GM21786 (cell line): Measurements from ENCODE around the gene CDKN2B.
"Not testable (repeated sequence)": the region's sequence is repeated elsewhere in the genome, so short reads cannot be mapped to it uniquely, and the experiment has no call there.

Source experiments
- ATAC-seq: cut with Tn5 transposase; IDR thresholded peaks from one replicate; pipeline ENCODE4 v1.9.1; 2021; ENCODE audit not compliant: unreplicated experiment

CDKN2B gene

GRCh38 chr9:22008717-22009505, at the start of gene CDKN2B:
TSS of gene CDKN2B (minus strand) at chr9:22009305. CDS start at chr9:22008953, 352 bp downstream.
- peak; percentile 81 for ATAC-seq

- not testable (repeated sequence) for ATAC-seq
Observed at GRCh38 chr9:22057972-22058371, 48.9 kb upstream of the CDKN2B start.

DNA sequence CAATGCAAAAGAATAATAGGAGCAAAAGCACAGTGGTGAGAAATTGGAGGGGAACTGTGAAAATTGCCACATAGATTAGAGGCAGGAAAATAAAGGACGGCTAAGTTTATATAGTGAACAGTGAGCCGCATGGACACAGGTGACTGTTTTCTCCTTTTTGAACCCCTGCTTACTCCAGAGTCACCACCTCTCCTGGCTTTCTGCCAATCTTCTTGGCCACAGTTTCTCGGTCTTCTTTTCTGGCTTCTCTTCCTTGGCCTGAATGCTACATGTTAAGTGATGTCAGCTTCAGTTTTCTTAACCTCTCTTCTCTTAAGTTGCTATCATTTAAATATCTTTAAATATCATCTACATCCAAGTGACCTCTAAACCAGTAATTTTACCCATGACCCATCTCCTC, 47.3 kb upstream of the CDKN2B start:
- ATAC-seq, result no peak

DNA sequence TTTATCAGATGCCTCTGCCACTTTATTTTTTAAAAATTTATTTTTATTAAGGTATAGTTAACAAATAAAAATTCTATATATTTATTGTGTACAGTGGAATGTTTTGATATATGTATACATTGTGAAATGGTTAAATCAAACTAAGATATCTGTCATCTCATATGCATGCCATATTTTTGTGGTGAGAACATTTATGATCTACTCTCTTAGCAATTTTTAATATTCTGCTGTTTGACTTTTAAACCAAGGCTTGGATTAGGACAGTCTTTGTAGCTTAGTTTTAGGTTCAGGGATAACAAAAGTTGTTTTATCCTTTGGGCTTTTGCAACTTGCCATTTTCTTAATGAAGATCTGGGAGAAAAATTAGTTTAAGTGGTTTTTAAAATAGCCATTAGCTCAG, 46.0 kb upstream of the CDKN2B start:
- ATAC-seq, result no peak

DNA sequence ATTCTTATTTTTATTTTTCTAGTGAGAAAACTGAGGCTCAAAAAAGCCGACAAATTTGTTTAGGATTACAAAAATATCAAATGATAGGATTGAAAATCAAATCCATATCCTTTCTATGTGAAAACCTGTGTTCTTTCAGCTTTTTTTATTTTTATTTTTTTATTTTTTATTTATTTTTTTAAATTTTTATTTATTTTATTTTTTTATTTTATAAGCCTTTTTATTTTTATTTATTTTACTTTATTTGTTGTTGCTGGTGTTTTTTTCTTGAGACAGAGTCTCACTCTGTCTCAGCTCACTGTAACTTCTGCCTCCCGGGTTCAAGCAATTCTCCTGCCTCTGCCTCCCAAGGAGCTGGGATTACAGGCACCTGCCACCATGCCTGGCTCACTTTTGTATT, 45.4 kb upstream of the CDKN2B start:
- ATAC-seq, result no peak

GRCh38 chr9:22054076-22054475, 45.0 kb upstream of the CDKN2B start:
- no peak for ATAC-seq

- no peak for ATAC-seq
Observed at GRCh38 chr9:22053178-22053577, 44.1 kb upstream of the CDKN2B start.

- ATAC-seq, result peak; percentile 51
Observed at GRCh38 chr9:22052376-22052945, 43.4 kb upstream of the CDKN2B start.

- ATAC-seq, result no peak
Observed at GRCh38 chr9:22050924-22051323, 41.8 kb upstream of the CDKN2B start.

DNA sequence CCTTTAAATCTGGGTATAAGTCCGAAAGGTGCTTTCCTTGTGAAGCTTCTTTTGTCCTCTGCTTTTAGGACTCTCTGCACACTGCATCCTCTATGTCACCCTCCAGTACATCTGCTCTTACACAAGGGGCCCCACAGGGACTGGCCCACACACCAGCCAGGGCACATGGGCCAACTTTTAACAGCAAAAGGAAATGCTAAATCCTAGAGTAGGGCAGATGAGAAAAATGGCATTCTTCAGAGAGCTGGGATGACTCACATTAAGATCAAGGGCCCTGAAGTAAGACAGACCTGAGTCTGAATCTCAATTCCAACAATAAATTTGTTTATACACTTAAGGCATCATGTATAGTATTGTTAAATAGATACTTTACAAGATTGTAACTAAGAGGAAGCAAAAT, 40.3 kb upstream of the CDKN2B start:
- ATAC-seq, result no peak

GRCh38 chr9:22047596-22047995, 38.5 kb upstream of the CDKN2B start:
- ATAC-seq, result no peak

DNA sequence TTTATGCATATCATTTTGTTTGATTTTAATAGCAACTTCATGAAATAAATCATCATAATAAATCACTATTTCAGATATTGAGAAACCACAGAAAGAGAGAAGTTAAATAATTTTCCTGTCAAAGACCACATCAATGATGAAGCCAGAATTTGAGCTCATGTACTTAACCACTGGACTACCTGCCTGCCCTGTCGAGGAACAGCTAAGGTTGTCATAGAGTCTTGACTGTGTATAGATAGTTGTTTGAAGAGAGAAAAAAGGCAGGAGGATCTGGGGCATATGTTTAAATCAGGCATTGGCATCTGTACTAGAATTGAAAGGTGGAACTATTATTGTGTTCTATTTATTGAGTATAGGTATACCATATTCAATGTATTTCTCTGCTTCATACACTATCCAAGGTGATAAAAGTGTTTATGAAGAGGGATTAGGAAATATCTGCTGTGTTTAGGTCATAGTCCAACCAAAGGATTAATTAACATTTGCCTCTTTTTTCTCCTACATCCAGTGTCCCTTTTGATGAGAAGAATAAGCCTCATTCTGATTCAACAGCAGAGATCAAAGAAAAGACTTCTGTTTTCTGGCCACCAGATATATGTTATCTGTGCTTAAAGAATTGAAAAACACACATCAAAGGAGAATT, 37.3 kb upstream of the CDKN2B start:
- ATAC-seq, result no peak

DNA sequence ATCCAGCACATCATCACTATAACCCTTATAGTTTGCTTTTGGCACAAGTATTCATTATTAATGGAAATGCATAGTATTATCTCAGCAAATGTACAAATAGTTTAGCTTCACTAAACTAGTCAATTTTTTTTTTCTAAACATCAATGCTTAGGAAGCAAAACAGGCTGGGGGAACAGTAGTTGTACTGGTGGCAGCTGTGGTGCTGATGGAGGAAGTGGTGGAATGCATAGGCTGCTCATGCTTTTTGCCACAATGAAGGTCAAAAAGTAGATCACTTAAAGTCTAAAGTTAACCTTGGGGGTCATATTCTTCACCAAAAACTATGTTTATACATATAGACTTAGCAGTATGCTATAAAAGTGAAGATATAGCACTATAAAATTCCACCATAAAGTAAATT, 36.3 kb upstream of the CDKN2B start:
- ATAC-seq, result no peak

DNA sequence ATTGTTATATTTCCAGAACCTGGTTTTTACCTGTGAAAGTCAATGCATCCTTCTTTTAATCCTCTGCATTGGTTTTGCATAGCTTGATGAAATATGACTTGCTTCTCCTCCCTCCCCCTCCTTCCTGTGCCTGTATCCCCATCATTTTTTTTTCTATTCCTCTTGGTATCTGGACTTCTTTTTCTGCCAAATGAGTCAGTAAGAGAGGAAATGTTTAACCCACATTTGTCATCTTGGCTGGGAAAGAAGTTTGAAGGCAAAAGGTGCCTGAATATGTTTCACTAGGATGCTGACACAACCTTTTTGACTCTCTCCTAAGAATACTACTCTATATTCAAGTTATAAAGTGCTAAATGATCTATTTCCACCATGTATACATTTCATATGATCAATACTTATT, 35.5 kb upstream of the CDKN2B start:
- ATAC-seq, result no peak

GRCh38 chr9:22043928-22044327, 34.8 kb upstream of the CDKN2B start:
- ATAC-seq, result no peak

GRCh38 chr9:22041775-22042174, 32.7 kb upstream of the CDKN2B start:
- no peak for ATAC-seq

DNA sequence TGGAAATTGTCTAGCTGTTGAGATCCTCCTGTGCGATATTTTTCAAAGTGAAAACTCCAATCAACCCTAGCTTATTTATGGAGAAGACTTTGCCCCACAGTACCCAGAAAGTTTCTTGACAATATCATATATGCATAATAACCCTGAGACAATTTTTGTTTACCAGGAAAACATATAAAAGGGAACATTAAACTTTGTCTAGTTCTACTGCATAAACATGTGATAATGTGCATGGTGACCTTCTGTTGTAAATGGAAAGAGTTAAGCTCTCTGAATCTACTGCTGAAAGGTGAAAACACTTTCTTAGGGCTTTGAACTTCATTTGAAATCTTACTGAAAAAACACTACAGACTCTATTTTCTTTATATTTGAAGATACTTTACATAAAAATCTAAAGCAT, 32.2 kb upstream of the CDKN2B start:
- ATAC-seq, result no peak

DNA sequence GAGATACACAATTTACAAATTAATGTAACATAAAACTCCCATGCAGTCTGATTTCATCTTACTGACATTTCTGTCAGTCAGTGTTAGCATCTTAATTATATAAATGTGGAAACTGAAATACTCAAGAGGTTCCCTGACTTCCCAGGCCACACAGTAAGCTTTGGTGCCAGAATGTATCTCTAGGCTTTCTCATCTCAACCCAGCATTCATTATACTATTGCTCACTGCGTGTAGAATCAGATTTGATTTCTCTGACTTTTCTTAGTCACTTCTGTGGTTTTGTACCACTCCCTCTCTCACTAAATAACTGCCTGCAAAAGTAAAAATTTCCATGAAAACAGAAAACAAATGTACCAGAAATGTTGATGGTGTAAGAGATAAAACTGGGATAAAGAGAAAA, 31.7 kb upstream of the CDKN2B start:
- no peak for ATAC-seq

GRCh38 chr9:22039258-22039657, 30.2 kb upstream of the CDKN2B start:
- no peak for ATAC-seq

- ATAC-seq, result no peak
Observed at GRCh38 chr9:22037954-22038690, 29.0 kb upstream of the CDKN2B start.

DNA sequence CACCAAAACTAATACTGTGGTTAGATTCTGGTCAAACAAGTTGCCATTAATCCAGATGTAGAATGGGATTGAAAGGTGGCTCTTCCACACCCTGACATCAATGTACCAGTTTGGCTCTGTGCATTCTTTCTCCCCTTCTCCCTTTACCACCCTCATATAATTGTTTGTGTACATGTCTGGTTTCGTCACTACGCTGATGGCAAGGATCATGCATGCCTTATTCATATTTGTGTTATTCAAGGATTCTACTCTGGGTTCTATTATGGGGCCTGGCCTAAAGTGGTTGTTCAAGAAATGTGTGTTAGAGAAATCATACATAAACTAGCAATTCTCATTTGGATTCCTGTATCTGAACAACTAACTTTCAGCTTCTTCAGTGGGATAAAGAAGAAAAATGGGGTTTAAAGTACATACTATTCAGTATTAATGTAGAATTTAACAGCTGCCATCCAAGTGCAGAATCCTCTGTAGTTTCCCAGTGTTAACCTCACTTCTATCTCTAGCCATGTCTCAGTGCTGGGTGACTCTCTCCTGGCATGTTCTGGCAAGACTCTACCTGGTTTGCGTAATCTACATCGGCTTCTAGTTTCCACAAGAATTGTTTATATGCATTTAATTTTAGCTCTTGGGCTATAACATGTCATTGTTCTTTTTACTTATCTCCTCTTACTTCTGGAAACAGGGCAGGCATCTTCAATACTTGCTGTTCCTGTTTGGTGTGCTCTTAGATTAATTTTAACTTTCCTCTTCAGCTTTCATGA, 27.9 kb upstream of the CDKN2B start:
- ATAC-seq, result no peak
